GM21526 (cell line): ENCODE results near the gene XPR1.

Experiments
- ATAC-seq: cut with Tn5 transposase; IDR thresholded peaks from one replicate; pipeline ENCODE4 v1.9.1; 2021; ENCODE audit warnings: moderate library complexity; ENCODE audit not compliant: unreplicated experiment, low FRiP score

XPR1 gene

GRCh38 chr1:180925471-180926051 lies 293.7 kb downstream of the XPR1 start:
- ATAC-seq, result no peak

GRCh38 chr1:180926164-180926981 lies 294.6 kb downstream of the XPR1 start:
- ATAC-seq, result no peak

GRCh38 chr1:180927348-180927747 lies 295.5 kb downstream of the XPR1 start:
- ATAC-seq, result no peak

GRCh38 chr1:180927841-180928240 lies 296.0 kb downstream of the XPR1 start:
- ATAC-seq, result no peak

GRCh38 chr1:180928331-180929230 lies 296.8 kb downstream of the XPR1 start:
- ATAC-seq, result no peak

- ATAC-seq, result no peak
Observed at GRCh38 chr1:180929389-180929788, 297.6 kb downstream of the XPR1 start.

GRCh38 chr1:180930687-180931086 lies 298.9 kb downstream of the XPR1 start:
- ATAC-seq, result no peak

GRCh38 chr1:180931529-180931928 lies 299.7 kb downstream of the XPR1 start:
- ATAC-seq, result no peak

- no peak for ATAC-seq
Observed at GRCh38 chr1:180932378-180932777, 300.6 kb downstream of the XPR1 start.

GRCh38 chr1:180933141-180933540 lies 301.3 kb downstream of the XPR1 start:
- no peak for ATAC-seq

GRCh38 chr1:180934563-180934962 lies 302.7 kb downstream of the XPR1 start:
- no peak for ATAC-seq

- no peak for ATAC-seq
Observed at GRCh38 chr1:180935326-180936109, 303.7 kb downstream of the XPR1 start.

- ATAC-seq, result no peak
Observed at GRCh38 chr1:180936110-180937011, 304.5 kb downstream of the XPR1 start.

- ATAC-seq, result no peak
Observed at GRCh38 chr1:180937012-180937372, 305.2 kb downstream of the XPR1 start.

GRCh38 chr1:180937624-180938225 lies 305.9 kb downstream of the XPR1 start:
- ATAC-seq, result no peak

- no peak for ATAC-seq
Observed at GRCh38 chr1:180939073-180939710, 307.4 kb downstream of the XPR1 start.

GRCh38 chr1:180939711-180940103 lies 307.9 kb downstream of the XPR1 start:
- no peak for ATAC-seq
